Right renal cortex interstitium (tissue), 3 donors: Measurements from ENCODE around the gene MINDY4. TPM values are rescaled to one million over a fixed set of nuclear protein-coding genes. Genes with fewer than 3 reads are reported as not detected.

Experiments
- DNase-seq, 3 donors: peaks; one replicate each; pipeline ENCODE4 v3.0.0-alpha.2; 2013; ENCODE audit warnings: low read depth in 3 of 3, low spot score in 2 of 3
- polyA plus RNA-seq, 3 donors: library from polyadenylated mRNA; unstranded; fragments of 120-200 nt; gene quantifications; one replicate each; pipeline ENCODE4 v1.2.1, GENCODE V29; 2013; ENCODE audit not compliant: insufficient read length in 3 of 3

MINDY4 gene
- polyA plus RNA-seq, 3 donors = 10.7 to 11.4 (median 10.8) TPM

- no peak for DNase-seq
Observed at GRCh38 chr7:30765408-30765807, 5.8 kb upstream of the MINDY4 start.

- no peak for DNase-seq
Observed at GRCh38 chr7:30770845-30771173, 408 bp upstream of the MINDY4 start.

GRCh38 chr7:30771880-30772425 is 736 bp downstream of the MINDY4 start:
- no peak for DNase-seq

GRCh38 chr7:30772984-30773383 is 1.8 kb downstream of the MINDY4 start:
- no peak for DNase-seq

- no peak for DNase-seq
Observed at GRCh38 chr7:30775992-30776391, 4.8 kb downstream of the MINDY4 start.

- DNase-seq = no peak
Observed at GRCh38 chr7:30776971-30777370, 5.8 kb downstream of the MINDY4 start.

GRCh38 chr7:30778255-30779025 is 7.2 kb downstream of the MINDY4 start:
- no peak for DNase-seq

- DNase-seq = no peak
Observed at GRCh38 chr7:30779574-30779973, 8.4 kb downstream of the MINDY4 start.

- DNase-seq = no peak
Observed at GRCh38 chr7:30780941-30781340, 9.7 kb downstream of the MINDY4 start.

GRCh38 chr7:30782690-30783089 is 11.5 kb downstream of the MINDY4 start:
- no peak for DNase-seq

GRCh38 chr7:30785786-30786185 is 14.6 kb downstream of the MINDY4 start:
- DNase-seq = no peak

- DNase-seq = no peak
Observed at GRCh38 chr7:30787486-30787885, 16.3 kb downstream of the MINDY4 start.

GRCh38 chr7:30788640-30789333 is 17.6 kb downstream of the MINDY4 start:
- no peak for DNase-seq

- no peak for DNase-seq
Observed at GRCh38 chr7:30789334-30789711, 18.1 kb downstream of the MINDY4 start.

GRCh38 chr7:30790356-30790755 is 19.1 kb downstream of the MINDY4 start:
- DNase-seq = no peak

- DNase-seq = no peak
Observed at GRCh38 chr7:30791114-30791513, 19.9 kb downstream of the MINDY4 start.

GRCh38 chr7:30795161-30795948 is 24.1 kb downstream of the MINDY4 start:
- DNase-seq = no peak

- DNase-seq = no peak
Observed at GRCh38 chr7:30796105-30796869, 25.1 kb downstream of the MINDY4 start.

GRCh38 chr7:30797176-30798040 is 26.2 kb downstream of the MINDY4 start:
- no peak for DNase-seq
